Measurements from ENCODE around the gene ANKH. TPM values are rescaled to one million over a fixed set of nuclear protein-coding genes. Genes with fewer than 3 reads are reported as not detected.
"Not testable (repeated sequence)": the region's sequence is repeated elsewhere in the genome, so short reads cannot be mapped to it uniquely, and the experiment has no call there.

Gene ANKH
- total RNA-seq, 1 donor from 2014 or later: 39.1 TPM

DNA sequence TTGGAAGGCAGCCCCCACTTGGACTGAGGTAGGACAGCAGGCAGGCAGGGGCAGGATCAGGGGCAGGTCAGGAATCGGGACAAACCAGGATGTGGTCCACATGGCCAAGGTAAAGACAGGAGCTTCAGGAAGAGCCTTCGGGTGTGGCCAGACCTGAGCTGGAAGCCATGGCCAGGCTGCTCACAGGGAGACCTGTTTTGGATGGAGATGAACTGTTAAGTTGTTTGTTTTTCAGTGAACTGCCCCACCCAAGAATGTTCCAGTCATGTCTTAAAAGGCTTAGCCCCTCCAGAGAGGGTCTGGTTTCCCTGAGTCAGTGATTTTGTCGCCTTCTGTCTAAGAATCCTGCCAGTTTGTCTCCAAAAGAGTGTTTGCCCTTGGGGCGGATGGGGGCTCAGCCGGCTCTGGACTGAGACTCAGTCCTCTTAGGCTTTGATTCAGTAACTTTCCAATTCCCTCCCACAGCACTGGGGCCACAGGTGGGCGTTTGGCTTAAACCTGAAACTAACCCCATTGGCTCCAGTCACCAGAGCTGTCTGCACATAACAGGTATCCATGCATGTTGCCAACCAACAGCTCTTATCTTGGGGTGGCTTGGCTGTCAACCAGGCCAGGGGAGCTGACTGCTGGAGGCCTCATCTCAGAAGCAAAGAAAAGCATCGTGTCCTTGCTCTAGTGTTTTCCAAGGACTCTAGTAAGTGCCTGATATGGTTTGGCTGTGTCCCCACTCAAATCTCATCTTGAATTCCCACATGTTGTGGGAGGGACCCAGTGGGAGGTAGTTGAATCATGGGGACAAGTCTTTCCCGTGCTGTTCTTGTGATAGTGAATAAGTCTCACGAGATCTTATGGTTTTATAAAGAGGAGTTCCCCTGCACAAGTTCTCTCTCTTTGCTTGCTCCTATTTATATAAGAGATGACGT lies 11.3 kb upstream of the ANKH start:
- H3K27me3 Mint-ChIP-seq (ENCODE audit: low read depth): no peaks in the 10 kb centered on the region
- H3K9me3 Mint-ChIP-seq: no peaks in the 10 kb centered on the region
- peaks cover 11% of the 10 kb centered on the region for H3K4me1 Mint-ChIP-seq
- no peak overlapping the region for H3K4me3 Mint-ChIP-seq
- H3K36me3 Mint-ChIP-seq: no peaks in the 10 kb centered on the region
- H3K27ac Mint-ChIP-seq: no peak overlapping the region
- TF ChIP-seq, protein P1, sequence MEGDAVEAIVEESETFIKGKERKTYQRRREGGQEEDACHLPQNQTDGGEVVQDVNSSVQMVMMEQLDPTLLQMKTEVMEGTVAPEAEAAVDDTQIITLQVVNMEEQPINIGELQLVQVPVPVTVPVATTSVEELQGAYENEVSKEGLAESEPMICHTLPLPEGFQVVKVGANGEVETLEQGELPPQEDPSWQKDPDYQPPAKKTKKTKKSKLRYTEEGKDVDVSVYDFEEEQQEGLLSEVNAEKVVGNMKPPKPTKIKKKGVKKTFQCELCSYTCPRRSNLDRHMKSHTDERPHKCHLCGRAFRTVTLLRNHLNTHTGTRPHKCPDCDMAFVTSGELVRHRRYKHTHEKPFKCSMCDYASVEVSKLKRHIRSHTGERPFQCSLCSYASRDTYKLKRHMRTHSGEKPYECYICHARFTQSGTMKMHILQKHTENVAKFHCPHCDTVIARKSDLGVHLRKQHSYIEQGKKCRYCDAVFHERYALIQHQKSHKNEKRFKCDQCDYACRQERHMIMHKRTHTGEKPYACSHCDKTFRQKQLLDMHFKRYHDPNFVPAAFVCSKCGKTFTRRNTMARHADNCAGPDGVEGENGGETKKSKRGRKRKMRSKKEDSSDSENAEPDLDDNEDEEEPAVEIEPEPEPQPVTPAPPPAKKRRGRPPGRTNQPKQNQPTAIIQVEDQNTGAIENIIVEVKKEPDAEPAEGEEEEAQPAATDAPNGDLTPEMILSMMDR (IDR thresholded peaks at IDR 0.05; ENCODE audit: unreplicated experiment): no peak
- DNase-seq (ENCODE audit: low spot score in 2 of 2, unreplicated experiment in 2 of 2): no peak

- Mint-ChIP-seq H3K27ac (no peak overlapping the region), H3K4me3 (no peak overlapping the region), H3K36me3 (no peaks in the 10 kb centered on the region), H3K9me3 (no peaks in the 10 kb centered on the region), H3K27me3 (ENCODE audit: low read depth) (no peaks in the 10 kb centered on the region), H3K4me1 (peaks cover 5% of the 10 kb centered on the region)
- TF ChIP-seq, protein P1 (IDR thresholded peaks at IDR 0.05; ENCODE audit: unreplicated experiment): no peak
- no peak for DNase-seq (ENCODE audit: low spot score in 2 of 2, unreplicated experiment in 2 of 2)
Observed at GRCh38 chr5:14881826-14882225, 10.2 kb upstream of the ANKH start.

GRCh38 chr5:14880688-14881087 lies 9.1 kb upstream of the ANKH start:
- no peaks in the 10 kb centered on the region for H3K36me3 Mint-ChIP-seq
- no peak overlapping the region for H3K4me3 Mint-ChIP-seq
- no peak overlapping the region for H3K27ac Mint-ChIP-seq
- H3K9me3 Mint-ChIP-seq: no peaks in the 10 kb centered on the region
- TF ChIP-seq, protein P1 (IDR thresholded peaks at IDR 0.05; ENCODE audit: unreplicated experiment): no peak
- peaks cover 5% of the 10 kb centered on the region for H3K4me1 Mint-ChIP-seq
- peaks cover 4% of the 10 kb centered on the region for H3K27me3 Mint-ChIP-seq (ENCODE audit: low read depth)
- DNase-seq (ENCODE audit: low spot score in 2 of 2, unreplicated experiment in 2 of 2): no peak

- Mint-ChIP-seq H3K9me3 (no peaks in the 10 kb centered on the region), H3K4me3 (no peak overlapping the region)
Observed at GRCh38 chr5:14879937-14880589, 8.5 kb upstream of the ANKH start.

GRCh38 chr5:14879393-14879792 lies 7.8 kb upstream of the ANKH start:
- no peaks in the 10 kb centered on the region for H3K9me3 Mint-ChIP-seq
- H3K27me3 Mint-ChIP-seq (ENCODE audit: low read depth): peaks cover 4% of the 10 kb centered on the region
- no peak for DNase-seq (ENCODE audit: low spot score in 2 of 2, unreplicated experiment in 2 of 2)
- peaks cover 5% of the 10 kb centered on the region for H3K4me1 Mint-ChIP-seq
- no peak overlapping the region for H3K27ac Mint-ChIP-seq
- TF ChIP-seq, protein P1 (IDR thresholded peaks at IDR 0.05; ENCODE audit: unreplicated experiment): no peak
- H3K36me3 Mint-ChIP-seq: no peaks in the 10 kb centered on the region
- H3K4me3 Mint-ChIP-seq: no peak overlapping the region

More at GRCh38 chr5:14879937-14880589, 8.5 kb upstream of the ANKH start:
- DNase-seq (ENCODE audit: low spot score in 2 of 2, unreplicated experiment in 2 of 2): no peak
- H3K36me3 Mint-ChIP-seq: no peaks in the 10 kb centered on the region
- H3K27me3 Mint-ChIP-seq (ENCODE audit: low read depth): peaks cover 4% of the 10 kb centered on the region
- H3K4me1 Mint-ChIP-seq: peaks cover 5% of the 10 kb centered on the region
- TF ChIP-seq, protein P1 (IDR thresholded peaks at IDR 0.05; ENCODE audit: unreplicated experiment): no peak
- no peak overlapping the region for H3K27ac Mint-ChIP-seq

DNA sequence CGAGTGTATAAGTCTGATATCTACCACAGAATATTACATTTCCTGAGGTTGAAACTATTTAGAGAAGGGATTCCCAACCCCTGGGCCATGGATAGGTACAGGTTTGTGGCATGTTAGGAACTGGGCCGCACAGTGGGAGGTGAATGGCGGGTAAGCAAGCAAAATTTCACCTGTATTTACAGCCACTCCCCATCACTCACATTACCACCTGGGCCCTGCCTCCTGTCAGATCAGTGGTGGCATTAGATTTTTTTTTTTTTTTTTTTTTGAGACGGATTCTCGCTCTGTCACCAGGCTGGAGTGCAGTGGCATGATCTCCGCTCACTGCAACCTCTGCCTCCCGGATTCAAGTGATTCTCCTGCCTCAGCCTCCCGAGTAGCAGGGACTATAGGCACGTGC lies 6.6 kb upstream of the ANKH start:
- not testable (repeated sequence) for H3K27ac Mint-ChIP-seq; H3K36me3 Mint-ChIP-seq; H3K4me3 Mint-ChIP-seq; H3K9me3 Mint-ChIP-seq; DNase-seq (ENCODE audit: low spot score in 2 of 2, unreplicated experiment in 2 of 2); H3K4me1 Mint-ChIP-seq; H3K27me3 Mint-ChIP-seq (ENCODE audit: low read depth)
